ENCODE results near the gene AFF3.

DNA sequence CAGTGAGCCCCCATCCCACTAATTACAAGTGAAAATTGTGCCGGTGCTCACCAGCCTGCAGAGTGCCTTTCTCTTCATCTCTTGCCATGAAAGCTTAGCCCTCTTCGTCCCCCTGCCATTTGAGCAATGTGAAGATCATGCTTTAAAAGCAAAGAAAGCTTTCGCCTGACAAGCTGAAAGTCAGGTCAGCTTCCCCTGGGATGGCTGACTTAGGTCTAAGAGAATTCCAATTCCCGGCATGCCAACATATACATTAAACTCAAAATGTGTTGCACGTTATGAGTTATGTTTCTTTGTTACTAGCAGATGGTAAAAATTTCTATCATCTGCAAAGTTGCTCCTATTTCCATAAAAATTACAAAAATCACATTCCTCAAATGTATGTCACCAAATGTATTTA is 129.8 kb downstream of the AFF3 start:
- TF ChIP-seq, protein P1, sequence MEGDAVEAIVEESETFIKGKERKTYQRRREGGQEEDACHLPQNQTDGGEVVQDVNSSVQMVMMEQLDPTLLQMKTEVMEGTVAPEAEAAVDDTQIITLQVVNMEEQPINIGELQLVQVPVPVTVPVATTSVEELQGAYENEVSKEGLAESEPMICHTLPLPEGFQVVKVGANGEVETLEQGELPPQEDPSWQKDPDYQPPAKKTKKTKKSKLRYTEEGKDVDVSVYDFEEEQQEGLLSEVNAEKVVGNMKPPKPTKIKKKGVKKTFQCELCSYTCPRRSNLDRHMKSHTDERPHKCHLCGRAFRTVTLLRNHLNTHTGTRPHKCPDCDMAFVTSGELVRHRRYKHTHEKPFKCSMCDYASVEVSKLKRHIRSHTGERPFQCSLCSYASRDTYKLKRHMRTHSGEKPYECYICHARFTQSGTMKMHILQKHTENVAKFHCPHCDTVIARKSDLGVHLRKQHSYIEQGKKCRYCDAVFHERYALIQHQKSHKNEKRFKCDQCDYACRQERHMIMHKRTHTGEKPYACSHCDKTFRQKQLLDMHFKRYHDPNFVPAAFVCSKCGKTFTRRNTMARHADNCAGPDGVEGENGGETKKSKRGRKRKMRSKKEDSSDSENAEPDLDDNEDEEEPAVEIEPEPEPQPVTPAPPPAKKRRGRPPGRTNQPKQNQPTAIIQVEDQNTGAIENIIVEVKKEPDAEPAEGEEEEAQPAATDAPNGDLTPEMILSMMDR (IDR thresholded peaks at IDR 0.05): no peak
- TF ChIP-seq POLR2A (IDR thresholded peaks at IDR 0.05) (no peak), EP300 (IDR thresholded peaks at IDR 0.05) (no peak)
